Kidney (tissue), 14 donors: ENCODE data around the gene DAZL. TPM values are rescaled to one million over a fixed set of nuclear protein-coding genes. Genes with fewer than 3 reads are reported as not detected.

Source experiments
- DNase-seq, 5 donors: peaks; one replicate each; pipeline ENCODE4 v3.0.0-alpha.2; 2013 to 2020
- FAIRE-seq: peaks from 2 replicates; lab custom pipeline; 2012; peaks lifted over from hg19 to GRCh38; lab: Jason Lieb, UNC
- H3K27ac ChIP-seq, 2 donors: one replicate each; pipeline ENCODE4 v1.7.0; 2013; ENCODE audit warnings: low read depth in 2 of 2, low read length in 2 of 2, inconsistent platforms in 1 of 2
- H3K27me3 ChIP-seq: one replicate; pipeline ENCODE4 v1.7.1; 2013; ENCODE audit warnings: low read length, inconsistent platforms; ENCODE audit not compliant: control insufficient read depth, insufficient read depth
- H3K36me3 ChIP-seq, 3 donors: one replicate each; pipeline versions ENCODE4 v1.7.0 to v1.7.1; 2013; ENCODE audit warnings: low read length in 3 of 3, control low read depth in 1 of 3, inconsistent platforms in 1 of 3; ENCODE audit not compliant: insufficient read depth in 3 of 3, control insufficient read depth in 2 of 3
- H3K4me1 ChIP-seq, 3 donors: one replicate each; pipeline versions ENCODE4 v1.7.0 to v1.7.1; 2013; ENCODE audit warnings: low read length in 3 of 3, inconsistent platforms in 1 of 3, low read depth in 1 of 3; ENCODE audit not compliant: control insufficient read depth in 2 of 3, insufficient read depth in 2 of 3
- H3K4me3 ChIP-seq, 3 donors: one replicate each; pipeline versions ENCODE4 v1.7.0 to v1.8.1; 2013; ENCODE audit warnings: low read length in 3 of 3, control low read depth in 1 of 3, inconsistent platforms in 1 of 3
- H3K9ac ChIP-seq, 3 donors: one replicate each; pipeline versions ENCODE4 v1.7.0 to v1.7.1; 2013; ENCODE audit warnings: low read length in 3 of 3, control low read depth in 1 of 3, inconsistent platforms in 1 of 3
- H3K9me3 ChIP-seq, 3 donors: one replicate each; pipeline versions ENCODE4 v1.7.0 to v1.7.1; 2013; ENCODE audit warnings: low read length in 3 of 3, control low read depth in 1 of 3, inconsistent platforms in 1 of 3; ENCODE audit not compliant: control insufficient read depth in 2 of 3, insufficient read depth in 1 of 3
- CTCF ChIP-seq: IDR thresholded peaks from 3 replicates; pipeline ENCODE4 v1.5.1; 2012; ENCODE audit warnings: mild to moderate bottlenecking, moderate library complexity, borderline replicate concordance; ENCODE audit not compliant: insufficient read depth; ENCODE audit errors: extremely low read depth
- intact Hi-C: fragments of 100-400 bp; cut with DNase I; formaldehyde crosslinking; loops from one replicate; pipeline ENCODE4 v1.11.1; 2022
- polyA plus RNA-seq: library from polyadenylated mRNA; stranded (reverse); fragments of 350-450 nt; fragmentation: Illumina TruSeq; extraction: RNeasy Lipid Tissue Mini Kit (QIAGEN cat#74804); gene quantifications from one replicate; pipeline ENCODE4 v1.2.3, GENCODE V29; 2014; ENCODE audit warnings: low read depth, low replicate concordance; ENCODE audit not compliant: insufficient read depth
- total RNA-seq: library from RNA; stranded (reverse); fragmentation: NEBNext Ultra II Directional; extraction: Animal tissue kit (Norgen Biotek cat#: 25700); gene quantifications from one replicate; pipeline ENCODE4 v1.2.1, GENCODE V29; 2021
- donor health status: control.
- donor health status: control.
- donor health status: control.
- donor health status: control.
- donor health status: control.
- donor health status: DM: yes; HTN: yes; CAD: no.
- donor health status: Normal renal cell carcinoma (clear cell type).

The DAZL gene
- total and polyA plus RNA-seq, 2 donors from 2014 or later: not detected

GRCh38 chr3:16587681-16588060, 17.6 kb downstream of the DAZL start:
- TF ChIP-seq CTCF: no peak
- no peak for DNase-seq

GRCh38 chr3:16587047-16587680, 18.1 kb downstream of the DAZL start:
- Histone ChIP-seq H3K4me3 (no peak overlapping the region), H3K27ac (no peak overlapping the region), H3K27me3 (no peaks in the 10 kb centered on the region), H3K36me3 (no peaks in the 10 kb centered on the region), H3K4me1 (no peaks in the 10 kb centered on the region), H3K9me3 (no peaks in the 10 kb centered on the region), H3K9ac (no peak overlapping the region)
- no peak for TF ChIP-seq CTCF
- intact Hi-C loops: no loop called here
- FAIRE-seq: no peak
- no peak for DNase-seq

More at GRCh38 chr3:16587681-16588060, 17.6 kb downstream of the DAZL start:
- H3K9me3 ChIP-seq: no peaks in the 10 kb centered on the region
- no peak for FAIRE-seq
- H3K27me3 ChIP-seq: no peaks in the 10 kb centered on the region
- no peaks in the 10 kb centered on the region for H3K4me1 ChIP-seq
- no peak overlapping the region for H3K9ac ChIP-seq
- intact Hi-C loops: no loop called here
- no peak overlapping the region for H3K27ac ChIP-seq
- no peaks in the 10 kb centered on the region for H3K36me3 ChIP-seq
- H3K4me3 ChIP-seq: no peak overlapping the region

GRCh38 chr3:16584880-16585279, 20.3 kb downstream of the DAZL start:
- TF ChIP-seq CTCF: no peak
- no peaks in the 10 kb centered on the region for H3K4me1 ChIP-seq
- H3K27ac ChIP-seq: no peak overlapping the region
- no peaks in the 10 kb centered on the region for H3K27me3 ChIP-seq
- H3K9ac ChIP-seq: no peak overlapping the region
- intact Hi-C loops: no loop called here
- peaks cover 0 to 3% (median 2%) of the 10 kb centered on the region in 3 donors for H3K9me3 ChIP-seq
- no peak for FAIRE-seq
- no peak for DNase-seq
- no peaks in the 10 kb centered on the region for H3K36me3 ChIP-seq
- no peak overlapping the region for H3K4me3 ChIP-seq

GRCh38 chr3:16583551-16583950, 21.7 kb downstream of the DAZL start:
- TF ChIP-seq CTCF: no peak
- intact Hi-C loops: no loop called here
- no peaks in the 10 kb centered on the region for H3K4me1 ChIP-seq
- no peak overlapping the region for H3K4me3 ChIP-seq
- H3K9me3 ChIP-seq: peaks cover 0 to 3% (median 2%) of the 10 kb centered on the region in 3 donors
- no peak for DNase-seq
- no peaks in the 10 kb centered on the region for H3K27me3 ChIP-seq
- H3K9ac ChIP-seq: no peak overlapping the region
- no peak for FAIRE-seq
- no peaks in the 10 kb centered on the region for H3K36me3 ChIP-seq
- no peak overlapping the region for H3K27ac ChIP-seq
